GM12874 (cell line): ENCODE data around the gene CDC40.

ENCODE experiments used
- CTCF ChIP-seq: IDR thresholded peaks from 2 replicates; pipeline ENCODE4 v1.5.1; 2011; ENCODE audit warnings: low read depth, mild to moderate bottlenecking, control low read depth, low read length, moderate library complexity; ENCODE audit not compliant: insufficient read depth

The CDC40 gene

GRCh38 chr6:110256366-110256765, 76.1 kb downstream of the CDC40 start:
- TF ChIP-seq CTCF = no peak

GRCh38 chr6:110265273-110265672, 85.0 kb downstream of the CDC40 start:
- no peak for TF ChIP-seq CTCF

- no peak for TF ChIP-seq CTCF
Observed at GRCh38 chr6:110266996-110267395, 86.8 kb downstream of the CDC40 start.

- TF ChIP-seq CTCF = no peak
Observed at GRCh38 chr6:110269623-110270022, 89.4 kb downstream of the CDC40 start.

- no peak for TF ChIP-seq CTCF
Observed at GRCh38 chr6:110270165-110270564, 89.9 kb downstream of the CDC40 start.

GRCh38 chr6:110271732-110272022, 91.5 kb downstream of the CDC40 start:
- no peak for TF ChIP-seq CTCF

- no peak for TF ChIP-seq CTCF
Observed at GRCh38 chr6:110277100-110277665, 97.0 kb downstream of the CDC40 start.
